Measurements from ENCODE around the gene LRBA.

DNA sequence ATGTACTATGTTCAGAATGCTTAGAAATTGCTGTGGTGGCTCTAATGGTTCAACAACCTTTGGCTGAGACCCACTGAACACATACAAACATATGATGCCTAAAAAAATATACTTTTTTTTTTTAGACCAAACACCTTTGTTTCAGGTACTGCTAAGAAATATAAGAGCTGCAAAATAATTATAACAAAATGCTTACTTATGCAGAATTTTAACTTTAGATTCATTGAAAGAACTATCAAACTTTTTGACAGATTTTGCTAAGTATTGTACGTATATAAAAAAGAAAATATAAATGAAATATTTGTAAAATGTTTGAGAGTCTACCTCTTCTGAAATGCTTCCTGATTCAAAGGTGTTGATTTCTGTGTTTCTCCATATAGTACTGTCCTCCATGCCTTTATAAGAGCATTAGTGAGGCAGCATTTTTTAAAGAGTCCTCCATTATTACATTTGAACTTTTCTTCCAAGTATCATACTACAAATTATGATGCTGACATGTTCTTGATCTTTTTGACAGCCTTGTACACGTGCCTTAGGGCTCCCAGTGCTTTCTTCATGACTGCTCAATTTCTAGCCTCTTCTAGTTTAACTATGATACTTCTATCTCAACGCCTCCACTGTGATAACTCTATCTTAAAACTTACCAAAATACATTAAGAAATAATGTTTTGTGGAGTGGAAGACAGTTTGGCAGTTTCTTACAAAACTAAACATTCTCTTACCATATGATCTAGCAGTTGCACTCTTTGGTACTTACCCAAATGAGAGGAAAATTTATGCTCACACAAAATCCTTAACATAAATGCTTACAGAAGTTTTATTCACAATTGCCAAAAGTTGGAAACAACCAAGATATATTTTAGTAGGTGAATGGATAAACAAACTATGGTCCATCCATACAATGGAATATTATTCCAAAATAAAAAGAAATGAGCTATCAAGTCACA lies 645.4 kb downstream of the LRBA start:
- TF ChIP-seq, protein P1, sequence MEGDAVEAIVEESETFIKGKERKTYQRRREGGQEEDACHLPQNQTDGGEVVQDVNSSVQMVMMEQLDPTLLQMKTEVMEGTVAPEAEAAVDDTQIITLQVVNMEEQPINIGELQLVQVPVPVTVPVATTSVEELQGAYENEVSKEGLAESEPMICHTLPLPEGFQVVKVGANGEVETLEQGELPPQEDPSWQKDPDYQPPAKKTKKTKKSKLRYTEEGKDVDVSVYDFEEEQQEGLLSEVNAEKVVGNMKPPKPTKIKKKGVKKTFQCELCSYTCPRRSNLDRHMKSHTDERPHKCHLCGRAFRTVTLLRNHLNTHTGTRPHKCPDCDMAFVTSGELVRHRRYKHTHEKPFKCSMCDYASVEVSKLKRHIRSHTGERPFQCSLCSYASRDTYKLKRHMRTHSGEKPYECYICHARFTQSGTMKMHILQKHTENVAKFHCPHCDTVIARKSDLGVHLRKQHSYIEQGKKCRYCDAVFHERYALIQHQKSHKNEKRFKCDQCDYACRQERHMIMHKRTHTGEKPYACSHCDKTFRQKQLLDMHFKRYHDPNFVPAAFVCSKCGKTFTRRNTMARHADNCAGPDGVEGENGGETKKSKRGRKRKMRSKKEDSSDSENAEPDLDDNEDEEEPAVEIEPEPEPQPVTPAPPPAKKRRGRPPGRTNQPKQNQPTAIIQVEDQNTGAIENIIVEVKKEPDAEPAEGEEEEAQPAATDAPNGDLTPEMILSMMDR (IDR thresholded peaks at IDR 0.05): no peak
- no peak for TF ChIP-seq FOXJ3 (CRISPR knock-in tag; IDR thresholded peaks at IDR 0.05)
- no peak for TF ChIP-seq POLR2AphosphoS5 (IDR thresholded peaks at IDR 0.05; ENCODE audit: low read depth, low read length)
- no peak for TF ChIP-seq FOSL2 (IDR thresholded peaks at IDR 0.05; ENCODE audit: borderline replicate concordance, low read depth)
- TF ChIP-seq MXI1 (IDR thresholded peaks at IDR 0.05; ENCODE audit: low read depth, low read length): no peak
- TF ChIP-seq SMC3 (IDR thresholded peaks at IDR 0.05; ENCODE audit: low read depth, low read length): no peak
- TF ChIP-seq TAF1 (IDR thresholded peaks at IDR 0.05; ENCODE audit: borderline replicate concordance, low read depth, low read length): no peak
- TF ChIP-seq RXRA (IDR thresholded peaks at IDR 0.05; ENCODE audit: borderline replicate concordance, low read depth): no peak
- TF ChIP-seq RAD21 (IDR thresholded peaks at IDR 0.05; ENCODE audit: low read length): no peak
- TF ChIP-seq EP300 (IDR thresholded peaks at IDR 0.05; ENCODE audit: borderline replicate concordance in 1 of 2, low read depth in 1 of 2, low read length in 1 of 2): no peak
- TF ChIP-seq, protein P2, sequence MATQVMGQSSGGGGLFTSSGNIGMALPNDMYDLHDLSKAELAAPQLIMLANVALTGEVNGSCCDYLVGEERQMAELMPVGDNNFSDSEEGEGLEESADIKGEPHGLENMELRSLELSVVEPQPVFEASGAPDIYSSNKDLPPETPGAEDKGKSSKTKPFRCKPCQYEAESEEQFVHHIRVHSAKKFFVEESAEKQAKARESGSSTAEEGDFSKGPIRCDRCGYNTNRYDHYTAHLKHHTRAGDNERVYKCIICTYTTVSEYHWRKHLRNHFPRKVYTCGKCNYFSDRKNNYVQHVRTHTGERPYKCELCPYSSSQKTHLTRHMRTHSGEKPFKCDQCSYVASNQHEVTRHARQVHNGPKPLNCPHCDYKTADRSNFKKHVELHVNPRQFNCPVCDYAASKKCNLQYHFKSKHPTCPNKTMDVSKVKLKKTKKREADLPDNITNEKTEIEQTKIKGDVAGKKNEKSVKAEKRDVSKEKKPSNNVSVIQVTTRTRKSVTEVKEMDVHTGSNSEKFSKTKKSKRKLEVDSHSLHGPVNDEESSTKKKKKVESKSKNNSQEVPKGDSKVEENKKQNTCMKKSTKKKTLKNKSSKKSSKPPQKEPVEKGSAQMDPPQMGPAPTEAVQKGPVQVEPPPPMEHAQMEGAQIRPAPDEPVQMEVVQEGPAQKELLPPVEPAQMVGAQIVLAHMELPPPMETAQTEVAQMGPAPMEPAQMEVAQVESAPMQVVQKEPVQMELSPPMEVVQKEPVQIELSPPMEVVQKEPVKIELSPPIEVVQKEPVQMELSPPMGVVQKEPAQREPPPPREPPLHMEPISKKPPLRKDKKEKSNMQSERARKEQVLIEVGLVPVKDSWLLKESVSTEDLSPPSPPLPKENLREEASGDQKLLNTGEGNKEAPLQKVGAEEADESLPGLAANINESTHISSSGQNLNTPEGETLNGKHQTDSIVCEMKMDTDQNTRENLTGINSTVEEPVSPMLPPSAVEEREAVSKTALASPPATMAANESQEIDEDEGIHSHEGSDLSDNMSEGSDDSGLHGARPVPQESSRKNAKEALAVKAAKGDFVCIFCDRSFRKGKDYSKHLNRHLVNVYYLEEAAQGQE (IDR thresholded peaks at IDR 0.05; ENCODE audit: low read depth, low read length): no peak
- TF ChIP-seq MEF2A (IDR thresholded peaks at IDR 0.05; ENCODE audit: borderline replicate concordance, low read depth): no peak
- TF ChIP-seq RCOR1 (IDR thresholded peaks at IDR 0.05; ENCODE audit: low read length): no peak

Measured in SK-N-SH (cell line).